Measurements from ENCODE around the gene BRCC3. TPM values are rescaled to one million over a fixed set of nuclear protein-coding genes. Genes with fewer than 3 reads are reported as not detected.

The BRCC3 gene
- total and polyA plus RNA-seq, 3 donors from 2014 or later, result 1.4 to 3.4 (median 2.8) TPM

- no peak for TF ChIP-seq CTCF (IDR thresholded peaks at IDR 0.05)
- no peak for TF ChIP-seq POLR2A (IDR thresholded peaks at IDR 0.05)
- intact Hi-C loops (cut with DNase I; ENCODE audit: low total_unique reads), result no loop called here
- no peak for DNase-seq
- Histone ChIP-seq H3K36me3 (ENCODE audit: low read depth, missing control alignments) (no peaks in the 10 kb centered on the region), H3K9me3 (no peaks in the 10 kb centered on the region), H3K4me1 (no peaks in the 10 kb centered on the region), H3K27me3 (no peaks in the 10 kb centered on the region), H3K27ac (no peak overlapping the region), H3K4me3 (no peak overlapping the region)
- 31 to 71% methylated on average over 1 of the region's 1 CpG for WGBS, 2 donors
Measured at GRCh38 chrX:155127465-155127864, 56.2 kb downstream of the BRCC3 start.

DNA sequence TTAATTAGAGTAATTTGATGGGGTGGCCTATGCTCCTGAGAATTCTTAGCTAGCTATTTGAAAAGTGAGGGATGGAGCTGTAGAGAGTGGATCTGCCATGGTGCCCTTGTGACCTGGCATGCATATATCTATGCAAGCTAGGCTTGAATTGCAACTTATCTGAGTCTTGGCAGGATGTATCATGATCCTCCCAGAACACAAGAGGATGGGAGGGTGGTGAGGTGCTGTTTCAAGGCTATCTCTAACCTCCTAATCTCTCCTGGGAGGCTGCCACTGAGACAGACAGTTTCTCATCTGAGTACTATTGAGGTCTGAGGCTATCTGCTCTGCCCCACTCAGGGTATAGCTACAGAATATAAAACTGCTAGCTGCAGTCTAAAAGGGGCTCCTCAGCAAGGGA lies 56.6 kb downstream of the BRCC3 start:
- TF ChIP-seq CTCF (IDR thresholded peaks at IDR 0.05) (no peak), POLR2A (IDR thresholded peaks at IDR 0.05) (no peak)
- Histone ChIP-seq H3K9me3 (no peaks in the 10 kb centered on the region), H3K4me1 (no peaks in the 10 kb centered on the region), H3K36me3 (ENCODE audit: low read depth, missing control alignments) (no peaks in the 10 kb centered on the region), H3K27me3 (no peaks in the 10 kb centered on the region), H3K27ac (no peak overlapping the region), H3K4me3 (no peak overlapping the region)
- intact Hi-C loops (cut with DNase I; ENCODE audit: low total_unique reads), result no loop called here
- peak; percentile 69 for DNase-seq

DNA sequence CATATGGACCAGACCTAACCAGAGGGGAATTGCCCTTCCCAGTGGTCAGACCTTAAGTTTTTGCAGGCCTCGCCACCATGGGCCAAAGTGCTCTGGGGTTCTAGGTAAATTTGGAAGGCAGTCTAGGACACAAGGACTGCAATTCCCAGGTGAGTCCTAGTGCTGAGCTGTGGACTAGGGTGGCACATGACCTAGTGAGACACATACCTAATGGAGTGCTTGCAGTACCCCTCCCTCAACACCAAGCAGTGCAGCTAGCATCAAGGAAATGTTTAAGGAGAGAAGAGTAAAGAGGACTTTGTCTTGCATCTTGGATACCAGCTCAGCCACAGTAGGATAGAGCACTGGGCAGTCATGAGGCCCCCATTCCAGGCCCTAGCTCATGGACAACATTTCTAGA lies 60.8 kb downstream of the BRCC3 start:
- TF ChIP-seq POLR2A (IDR thresholded peaks at IDR 0.05) (no peak), CTCF (IDR thresholded peaks at IDR 0.05) (no peak)
- intact Hi-C loops (cut with DNase I; ENCODE audit: low total_unique reads), result no loop called here
- 100% methylated on average over 1 of the region's 1 CpG; no CpG with 5 or more reads in 1 of the 2 donors for WGBS, 2 donors

DNA sequence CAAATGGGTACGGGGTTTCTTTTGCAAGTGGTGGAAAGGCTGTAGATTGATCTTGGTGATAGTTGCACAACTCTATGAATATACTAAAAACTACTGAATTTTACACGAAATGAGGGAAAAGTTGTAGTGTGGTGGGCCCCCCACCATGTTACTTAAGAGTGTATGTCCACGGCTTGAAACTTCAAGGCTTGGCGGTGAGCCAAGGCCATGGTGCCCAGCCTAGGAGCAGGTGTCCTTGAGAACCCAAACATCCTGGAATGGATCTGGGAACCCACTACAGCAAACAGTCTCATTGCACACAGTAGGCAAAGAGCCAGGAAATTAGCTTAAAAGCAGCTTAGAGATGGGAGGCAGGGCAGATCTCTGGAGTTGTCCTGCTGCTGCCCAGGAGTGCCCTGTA lies 62.9 kb downstream of the BRCC3 start:
- H3K4me1 ChIP-seq, result no peaks in the 10 kb centered on the region
- no peaks in the 10 kb centered on the region for H3K27me3 ChIP-seq
- WGBS, 2 donors, result 70 to 73% methylated on average over 4 of the region's 4 CpGs
- H3K36me3 ChIP-seq (ENCODE audit: low read depth, missing control alignments), result no peaks in the 10 kb centered on the region
- no peak for DNase-seq
- intact Hi-C loops (cut with DNase I; ENCODE audit: low total_unique reads), result no loop called here
- no peaks in the 10 kb centered on the region for H3K9me3 ChIP-seq
- no peak overlapping the region for H3K27ac ChIP-seq
- H3K4me3 ChIP-seq, result no peak overlapping the region
- no peak for TF ChIP-seq CTCF (IDR thresholded peaks at IDR 0.05)
- TF ChIP-seq POLR2A (IDR thresholded peaks at IDR 0.05), result no peak

More for the DNA sequence above, 60.8 kb downstream of the BRCC3 start:
- no peaks in the 10 kb centered on the region for H3K9me3 ChIP-seq
- no peak overlapping the region for H3K4me3 ChIP-seq
- H3K4me1 ChIP-seq, result no peaks in the 10 kb centered on the region
- DNase-seq, result no peak
- H3K36me3 ChIP-seq (ENCODE audit: low read depth, missing control alignments), result no peaks in the 10 kb centered on the region
- H3K27me3 ChIP-seq, result no peaks in the 10 kb centered on the region
- H3K27ac ChIP-seq, result no peak overlapping the region

- 49 to 69% methylated on average over 6 of the region's 6 CpGs for WGBS, 2 donors
Measured at GRCh38 chrX:155143959-155144548, 72.7 kb downstream of the BRCC3 start.

More at GRCh38 chrX:155143959-155144548, 72.7 kb downstream of the BRCC3 start:
- no peak for TF ChIP-seq CTCF (IDR thresholded peaks at IDR 0.05)
- no peak for TF ChIP-seq POLR2A (IDR thresholded peaks at IDR 0.05)
- intact Hi-C loops (cut with DNase I; ENCODE audit: low total_unique reads), result no loop called here
- no peak for DNase-seq
- Histone ChIP-seq H3K9me3 (no peaks in the 10 kb centered on the region), H3K4me3 (no peak overlapping the region), H3K4me1 (no peaks in the 10 kb centered on the region), H3K36me3 (ENCODE audit: low read depth, missing control alignments) (no peaks in the 10 kb centered on the region), H3K27ac (no peak overlapping the region), H3K27me3 (no peaks in the 10 kb centered on the region)

All from testis (tissue), 3 donors.